Measurements from ENCODE around the gene PGAM5. TPM values are rescaled to one million over a fixed set of nuclear protein-coding genes. Genes with fewer than 3 reads are reported as not detected.

The PGAM5 gene
- total and polyA plus RNA-seq, 9 of the 15 experiments (the other 6 are each of a cell fraction or from before 2014, with no cell fraction given): 7.4 to 121 (median 69.5) TPM

DNA sequence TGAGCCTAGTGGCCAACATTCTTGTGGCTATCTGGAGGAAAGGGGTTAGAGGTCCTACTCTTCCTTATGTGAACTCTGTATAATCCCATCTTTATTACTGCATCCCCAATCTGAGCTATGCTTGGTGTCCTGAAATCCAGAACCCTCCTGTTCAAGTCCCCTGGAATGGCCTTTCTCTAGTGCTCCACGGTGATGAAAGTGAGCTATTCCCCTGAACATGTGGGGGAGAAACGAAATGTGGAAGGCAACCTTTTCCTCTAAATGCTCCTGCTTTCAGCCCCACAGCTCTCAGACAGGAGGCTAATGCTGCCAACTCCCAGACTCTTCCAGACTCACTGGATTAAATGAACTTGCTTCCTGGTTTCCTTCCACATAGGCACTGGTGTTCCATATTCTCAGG is 2.5 kb upstream of the PGAM5 start:
- in situ Hi-C loops (cut with MboI) (no loop called here), intact Hi-C loops (cut with micrococcal nuclease) (no loop called here)
- TF ChIP-seq SP2 (IDR thresholded peaks at IDR 0.05; ENCODE audit: extremely low read depth, low read depth, low read length, poor library complexity, severe bottlenecking): no peak
- no peak for TF ChIP-seq PTRF (tag; IDR thresholded peaks at IDR 0.05)
- TF ChIP-seq, protein P1, sequence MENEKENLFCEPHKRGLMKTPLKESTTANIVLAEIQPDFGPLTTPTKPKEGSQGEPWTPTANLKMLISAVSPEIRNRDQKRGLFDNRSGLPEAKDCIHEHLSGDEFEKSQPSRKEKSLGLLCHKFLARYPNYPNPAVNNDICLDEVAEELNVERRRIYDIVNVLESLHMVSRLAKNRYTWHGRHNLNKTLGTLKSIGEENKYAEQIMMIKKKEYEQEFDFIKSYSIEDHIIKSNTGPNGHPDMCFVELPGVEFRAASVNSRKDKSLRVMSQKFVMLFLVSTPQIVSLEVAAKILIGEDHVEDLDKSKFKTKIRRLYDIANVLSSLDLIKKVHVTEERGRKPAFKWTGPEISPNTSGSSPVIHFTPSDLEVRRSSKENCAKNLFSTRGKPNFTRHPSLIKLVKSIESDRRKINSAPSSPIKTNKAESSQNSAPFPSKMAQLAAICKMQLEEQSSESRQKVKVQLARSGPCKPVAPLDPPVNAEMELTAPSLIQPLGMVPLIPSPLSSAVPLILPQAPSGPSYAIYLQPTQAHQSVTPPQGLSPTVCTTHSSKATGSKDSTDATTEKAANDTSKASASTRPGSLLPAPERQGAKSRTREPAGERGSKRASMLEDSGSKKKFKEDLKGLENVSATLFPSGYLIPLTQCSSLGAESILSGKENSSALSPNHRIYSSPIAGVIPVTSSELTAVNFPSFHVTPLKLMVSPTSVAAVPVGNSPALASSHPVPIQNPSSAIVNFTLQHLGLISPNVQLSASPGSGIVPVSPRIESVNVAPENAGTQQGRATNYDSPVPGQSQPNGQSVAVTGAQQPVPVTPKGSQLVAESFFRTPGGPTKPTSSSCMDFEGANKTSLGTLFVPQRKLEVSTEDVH (IDR thresholded peaks at IDR 0.05; ENCODE audit: low read depth, partially characterized antibody): no peak
- TF ChIP-seq MAFK (IDR thresholded peaks at IDR 0.05; ENCODE audit: low read length): no peak
- TF ChIP-seq ZFP1 (CRISPR knock-in tag; IDR thresholded peaks at IDR 0.05): no peak
- TF ChIP-seq EZH2 (IDR thresholded peaks at IDR 0.05; ENCODE audit: borderline replicate concordance, low read depth, low read length): no peak
- no peak for TF ChIP-seq NFIC (IDR thresholded peaks at IDR 0.05)
- no peak for TF ChIP-seq MECOM (CRISPR knock-in tag; IDR thresholded peaks at IDR 0.05)
- TF ChIP-seq SMAD2 (IDR thresholded peaks at IDR 0.05; ENCODE audit: low read depth, low read length): no peak
- no peak for TF ChIP-seq ZNF184 (CRISPR knock-in tag; IDR thresholded peaks at IDR 0.05)
- TF ChIP-seq HMG20A (CRISPR knock-in tag; conservative IDR thresholded peaks at IDR 0.05): no peak
- no peak for TF ChIP-seq CBX8 (IDR thresholded peaks at IDR 0.05; ENCODE audit: borderline replicate concordance, extremely low read depth, low read depth, low read length, poor library complexity, severe bottlenecking)
- TF ChIP-seq BHLHE40 (IDR thresholded peaks at IDR 0.05; ENCODE audit: low read length): no peak
- ChIA-PET CTCF (ENCODE audit: low intra/inter-chr PET ratio) (no interaction called here), POLR2A (interaction anchor here (1.9 kb wide), 1 partner anchor 9 kb away, joined by 4 read pairs; no protein-coding TSS in a partner anchor)
- Histone ChIP-seq H3K4me2 (ENCODE audit: insufficient read depth, low read length) (no peak overlapping the region), H4K20me1 (replicated peaks; ENCODE audit: control insufficient read depth, insufficient read depth, low read length) (no peaks in the 10 kb centered on the region), H3K4me3 (no peak overlapping the region), H3K79me2 (ENCODE audit: control insufficient read depth, insufficient read depth, low read length) (peaks cover 34% of the 10 kb centered on the region), H3K36me3 (ENCODE audit: control insufficient read depth, insufficient read depth, low read length) (peaks cover 28% of the 10 kb centered on the region), H2AFZ (ENCODE audit: low read depth, low read length) (no peak overlapping the region), H3K27ac (ENCODE audit: extremely low read depth, low read depth, low read length) (no peak overlapping the region), H3K9me3 (replicated peaks; ENCODE audit: control insufficient read depth, insufficient read depth, low read depth, low read length) (no peaks in the 10 kb centered on the region), H3K9ac (ENCODE audit: insufficient read depth in 1 of 2, low read depth in 2 of 2, low read length in 2 of 2) (no peak overlapping the region), H3K27me3 (ENCODE audit: control insufficient read depth in 2 of 2, insufficient read depth in 2 of 2, low read length in 2 of 2) (no peaks in the 10 kb centered on the region), H3K4me1 (replicated peaks in 1 of 2; ENCODE audit: control insufficient read depth in 2 of 2, insufficient read depth in 2 of 2, low read length in 2 of 2) (peaks cover 2 to 19% of the 10 kb centered on the region in 2 experiments; a peak in 4 of 5 replicates), H3K9me1 (ENCODE audit: control insufficient read depth, insufficient read depth, low read length) (no peaks in the 10 kb centered on the region)
- WGBS (ENCODE audit: insufficient coverage, low coverage, missing lambda C conversion rate): 51% methylated on average over 2 of the region's 2 CpGs
- DNase-seq (ENCODE audit: extremely low read depth in 1 of 4, low spot score in 3 of 4): no peak
- no peak for FAIRE-seq
- ATAC-seq: no peak
- BruUV-seq (replicated peaks): no TSS peak
